CD4-positive, alpha-beta T cell (primary cell): ENCODE measurements around the gene FBN1. TPM values are rescaled to one million over a fixed set of nuclear protein-coding genes. Genes with fewer than 3 reads are reported as not detected.

Source experiments
- ATAC-seq: fragments of 200-7000 bp; cut with Tn5 transposase; one replicate; pipeline ENCODE4 v1.10.0; 2022; ENCODE audit warnings: mild to moderate bottlenecking; ENCODE audit not compliant: poor library complexity
- CTCF ChIA-PET: fragments of 350-600 bp; sonication (Branson Sonifier 250); formaldehyde crosslinking; loops from one replicate; lab custom pipeline; 2021; ENCODE audit warnings: antibody characterized with exemption, inconsistent platforms; lab: Charles Lee
- POLR2A ChIA-PET: fragments of 350-600 bp; sonication (Branson Sonifier 250); formaldehyde crosslinking; loops from one replicate; lab custom pipeline; 2021; ENCODE audit warnings: antibody characterized with exemption, inconsistent platforms; lab: Charles Lee
- DNase-seq, 14 experiments: peaks; one replicate each; pipeline ENCODE4 v3.0.0-alpha.2; 2013 to 2020; ENCODE audit warnings: mixed read lengths in 2 of 14
- H3K27ac ChIP-seq, 2 donors: one replicate each; pipeline versions ENCODE4 v1.5.1 to v1.7.0; 2013; ENCODE audit warnings: low read length in 2 of 2, low read depth in 1 of 2, mild to moderate bottlenecking in 1 of 2
- H3K27me3 ChIP-seq, 2 experiments: 1 replicate in 1 of 2; 2 replicates in 1 of 2; pipeline versions ENCODE4 v1.6.1 to v1.7.0; 2013; ENCODE audit warnings: low read length in 2 of 2, control low read depth in 1 of 2, mild to moderate bottlenecking in 1 of 2, moderate library complexity in 1 of 2; ENCODE audit not compliant: insufficient read depth in 2 of 2, control insufficient read depth in 1 of 2
- H3K36me3 ChIP-seq: one replicate; pipeline ENCODE4 v1.6.1; 2013; ENCODE audit warnings: low read length, control low read depth; ENCODE audit not compliant: insufficient read depth
- H3K4me1 ChIP-seq: one replicate; pipeline ENCODE4 v1.6.1; 2013; ENCODE audit warnings: low read length, control low read depth; ENCODE audit not compliant: insufficient read depth
- H3K4me3 ChIP-seq: one replicate; pipeline ENCODE4 v1.5.1; 2013; ENCODE audit warnings: mild to moderate bottlenecking, low read length, moderate library complexity
- H3K9me3 ChIP-seq, 2 experiments: 1 replicate in 1 of 2; 2 replicates in 1 of 2; pipeline versions ENCODE4 v1.6.1 to v1.7.0; 2013; ENCODE audit warnings: low read length in 2 of 2, mild to moderate bottlenecking in 2 of 2, control low read depth in 1 of 2, moderate library complexity in 1 of 2; ENCODE audit not compliant: control insufficient read depth in 1 of 2, insufficient read depth in 1 of 2
- H3K27ac Mint-ChIP-seq: one replicate; pipeline ENCODE4 v1.8.0; 2020; ENCODE audit warnings: mixed read lengths
- H3K27me3 Mint-ChIP-seq: one replicate; pipeline ENCODE4 v1.8.0; 2021; ENCODE audit warnings: mixed read lengths
- H3K36me3 Mint-ChIP-seq: one replicate; pipeline ENCODE4 v1.8.0; 2021; ENCODE audit warnings: low read depth, mixed read lengths
- H3K4me1 Mint-ChIP-seq: one replicate; pipeline ENCODE4 v1.8.0; 2021; ENCODE audit warnings: low read depth, mixed read lengths
- H3K4me3 Mint-ChIP-seq: one replicate; pipeline ENCODE4 v1.8.0; 2020; ENCODE audit warnings: mild to moderate bottlenecking, mixed read lengths
- H3K9me3 Mint-ChIP-seq: one replicate; pipeline ENCODE4 v1.8.0; 2020; ENCODE audit warnings: mixed read lengths
- CTCF ChIP-seq: fragments of 200-600 bp; IDR thresholded peaks from one replicate; pipeline ENCODE4 v1.8.0; 2022; ENCODE audit warnings: antibody characterized with exemption, mild to moderate bottlenecking
- intact Hi-C, 2 experiments: fragments of 100-400 bp; cut with DNase I in 1 of 2; cut with micrococcal nuclease in 1 of 2; formaldehyde crosslinking; loops; one replicate each; pipeline versions ENCODE4 v1.15.1 to v1.9.0; 2023 to 2025; cut with DNase I, micrococcal nuclease
- total RNA-seq, 174 experiments: library from RNA in 2 of 174; stranded (reverse) in 2 of 174; gene quantifications; one replicate each; pipeline ENCODE4 v1.2.3 and lab custom pipeline; 2021 to 2026

The FBN1 gene
- total RNA-seq, 2 experiments from 2014 or later, result 0.11 to 0.25 TPM

- ATAC-seq (no peak), DNase-seq (no peak)
- CTCF ChIA-PET, result no interaction called here
- no peaks in the 10 kb centered on the region for H3K27me3 ChIP-seq
- H3K4me1 ChIP-seq, result no peaks in the 10 kb centered on the region
- Mint-ChIP-seq H3K4me3 (no peak overlapping the region), H3K9me3 (no peaks in the 10 kb centered on the region), H3K4me1 (no peaks in the 10 kb centered on the region), H3K27me3 (no peaks in the 10 kb centered on the region), H3K27ac (no peak overlapping the region), H3K36me3 (no peaks in the 10 kb centered on the region)
- H3K9me3 ChIP-seq, result no peaks in the 10 kb centered on the region
- POLR2A ChIA-PET, result no interaction called here
- no peak overlapping the region for H3K4me3 ChIP-seq
- no peak for TF ChIP-seq CTCF
- no peaks in the 10 kb centered on the region for H3K36me3 ChIP-seq
- intact Hi-C loops, result no loop called here
- H3K27ac ChIP-seq, result no peak overlapping the region
These were observed 78.8 kb downstream of the FBN1 start for GRCh38 chr15:48566668-48567067.

- ChIA-PET POLR2A (no interaction called here), CTCF (no interaction called here)
- H3K27me3 Mint-ChIP-seq, result no peaks in the 10 kb centered on the region
- no peak overlapping the region for H3K27ac Mint-ChIP-seq
- no peaks in the 10 kb centered on the region for H3K36me3 Mint-ChIP-seq
- H3K9me3 ChIP-seq, result no peaks in the 10 kb centered on the region
- H3K27ac ChIP-seq, result no peak overlapping the region
- H3K4me3 Mint-ChIP-seq, result no peak overlapping the region
- no peak for TF ChIP-seq CTCF
- H3K9me3 Mint-ChIP-seq, result no peaks in the 10 kb centered on the region
- ATAC-seq, result no peak
- no peaks in the 10 kb centered on the region for H3K27me3 ChIP-seq
- no peaks in the 10 kb centered on the region for H3K4me1 ChIP-seq
- no peaks in the 10 kb centered on the region for H3K4me1 Mint-ChIP-seq
- intact Hi-C loops, result no loop called here
- no peaks in the 10 kb centered on the region for H3K36me3 ChIP-seq
- no peak overlapping the region for H3K4me3 ChIP-seq
- DNase-seq, result no peak
These were observed 79.7 kb downstream of the FBN1 start for GRCh38 chr15:48565560-48566482.

- ATAC-seq (no peak), DNase-seq (no peak)
- H3K4me1 ChIP-seq, result no peaks in the 10 kb centered on the region
- H3K27ac ChIP-seq, result no peak overlapping the region
- H3K36me3 Mint-ChIP-seq, result no peaks in the 10 kb centered on the region
- H3K27me3 ChIP-seq, result no peaks in the 10 kb centered on the region
- H3K4me1 Mint-ChIP-seq, result no peaks in the 10 kb centered on the region
- H3K4me3 Mint-ChIP-seq, result no peak overlapping the region
- no peaks in the 10 kb centered on the region for H3K9me3 ChIP-seq
- no peak overlapping the region for H3K27ac Mint-ChIP-seq
- no peaks in the 10 kb centered on the region for H3K36me3 ChIP-seq
- ChIA-PET POLR2A (no interaction called here), CTCF (no interaction called here)
- TF ChIP-seq CTCF, result no peak
- H3K4me3 ChIP-seq, result no peak overlapping the region
- peaks cover 5% of the 10 kb centered on the region for H3K27me3 Mint-ChIP-seq
- H3K9me3 Mint-ChIP-seq, result no peaks in the 10 kb centered on the region
- intact Hi-C loops, result no loop called here
These were observed 80.8 kb downstream of the FBN1 start for GRCh38 chr15:48564690-48565089.
